Ectodermal cell (in vitro differentiated cells): ENCODE data around the gene GDF7.

Experiments used
- H3K27ac ChIP-seq: 2 replicates; pipeline ENCODE4 v1.7.0; 2013; ENCODE audit warnings: mild to moderate bottlenecking, low read depth, low read length; ENCODE audit not compliant: insufficient read depth, poor library complexity, severe bottlenecking
- H3K27me3 ChIP-seq: 2 replicates; pipeline ENCODE4 v1.7.0; 2013; ENCODE audit warnings: mild to moderate bottlenecking, low read length; ENCODE audit not compliant: insufficient read depth, control insufficient read depth, poor library complexity, severe bottlenecking
- H3K36me3 ChIP-seq: one replicate; pipeline ENCODE4 v1.7.0; 2013; ENCODE audit warnings: low read length; ENCODE audit not compliant: control insufficient read depth, insufficient read depth
- H3K4me1 ChIP-seq: one replicate; pipeline ENCODE4 v1.7.0; 2013; ENCODE audit warnings: low read length; ENCODE audit not compliant: control insufficient read depth, insufficient read depth
- H3K4me3 ChIP-seq: 2 replicates; pipeline ENCODE4 v1.7.0; 2013; ENCODE audit warnings: low read depth, low read length, control low read depth; ENCODE audit not compliant: insufficient read depth
- H3K9me3 ChIP-seq: 2 replicates; pipeline ENCODE4 v1.7.0; 2013; ENCODE audit warnings: mild to moderate bottlenecking, low read length, moderate library complexity; ENCODE audit not compliant: control insufficient read depth
- WGBS, 2 experiments: methylation state at CpG; one replicate each; pipeline ENCODE4 v1.1.7; 2013; ENCODE audit warnings: missing lambda C conversion rate in 2 of 2; 5-methylcytosine and 5-hydroxymethylcytosine counted together

GDF7 gene

GRCh38 chr2:20682167-20682920 lies 15.4 kb downstream of the GDF7 start:
- Histone ChIP-seq H3K27me3 (no peaks in the 10 kb centered on the region), H3K9me3 (no peaks in the 10 kb centered on the region), H3K4me3 (no peak overlapping the region), H3K27ac (no peak overlapping the region), H3K36me3 (peaks cover 16% of the 10 kb centered on the region), H3K4me1 (peaks cover 4% of the 10 kb centered on the region)
- 87 to 90% methylated on average over 7 of the region's 7 CpGs for WGBS, 2 experiments

- Histone ChIP-seq H3K36me3 (peaks cover 16% of the 10 kb centered on the region), H3K4me3 (no peak overlapping the region), H3K27ac (no peak overlapping the region), H3K4me1 (no peaks in the 10 kb centered on the region), H3K27me3 (no peaks in the 10 kb centered on the region), H3K9me3 (no peaks in the 10 kb centered on the region)
- WGBS, 2 experiments: 84 to 87% methylated on average over 6 of the region's 6 CpGs
These were observed 17.7 kb downstream of the GDF7 start for GRCh38 chr2:20684581-20685063.

- 96 to 99% methylated on average over 4 of the region's 4 CpGs for WGBS, 2 experiments
These were observed 20.4 kb downstream of the GDF7 start for GRCh38 chr2:20687260-20687832.

GRCh38 chr2:20689428-20690264 lies 22.7 kb downstream of the GDF7 start:
- 89 to 91% methylated on average over 11 of the region's 11 CpGs for WGBS, 2 experiments

More at GRCh38 chr2:20687260-20687832, 20.4 kb downstream of the GDF7 start:
- Histone ChIP-seq H3K27ac (no peak overlapping the region), H3K9me3 (no peaks in the 10 kb centered on the region), H3K36me3 (peaks cover 9% of the 10 kb centered on the region), H3K4me3 (no peak overlapping the region), H3K4me1 (no peaks in the 10 kb centered on the region), H3K27me3 (no peaks in the 10 kb centered on the region)

GRCh38 chr2:20691076-20691734 lies 24.3 kb downstream of the GDF7 start:
- H3K36me3 ChIP-seq: peaks cover 6% of the 10 kb centered on the region
- H3K4me3 ChIP-seq: no peak overlapping the region
- no peaks in the 10 kb centered on the region for H3K27me3 ChIP-seq
- no peak overlapping the region for H3K27ac ChIP-seq
- 94 to 95% methylated on average over 6 of the region's 6 CpGs for WGBS, 2 experiments
- no peaks in the 10 kb centered on the region for H3K4me1 ChIP-seq
- no peaks in the 10 kb centered on the region for H3K9me3 ChIP-seq

More at GRCh38 chr2:20689428-20690264, 22.7 kb downstream of the GDF7 start:
- Histone ChIP-seq H3K9me3 (no peaks in the 10 kb centered on the region), H3K27me3 (no peaks in the 10 kb centered on the region), H3K4me3 (no peak overlapping the region), H3K27ac (no peak overlapping the region), H3K4me1 (no peaks in the 10 kb centered on the region), H3K36me3 (peaks cover 9% of the 10 kb centered on the region)

- Histone ChIP-seq H3K27me3 (no peaks in the 10 kb centered on the region), H3K36me3 (no peaks in the 10 kb centered on the region), H3K4me3 (no peak overlapping the region), H3K4me1 (no peaks in the 10 kb centered on the region), H3K9me3 (no peaks in the 10 kb centered on the region), H3K27ac (no peak overlapping the region)
- WGBS, 2 experiments: 88 to 91% methylated on average over 2 of the region's 2 CpGs
These were observed 25.1 kb downstream of the GDF7 start for GRCh38 chr2:20692081-20692480.

- Histone ChIP-seq H3K36me3 (no peaks in the 10 kb centered on the region), H3K27ac (no peak overlapping the region), H3K27me3 (no peaks in the 10 kb centered on the region), H3K9me3 (no peaks in the 10 kb centered on the region), H3K4me1 (no peaks in the 10 kb centered on the region), H3K4me3 (no peak overlapping the region)
- WGBS, 2 experiments: 94 to 95% methylated on average over 3 of the region's 3 CpGs
These were observed 26.4 kb downstream of the GDF7 start for GRCh38 chr2:20693317-20693716.

- no peak overlapping the region for H3K4me3 ChIP-seq
- 90 to 96% methylated on average over 2 of the region's 2 CpGs for WGBS, 2 experiments
- no peak overlapping the region for H3K27ac ChIP-seq
- no peaks in the 10 kb centered on the region for H3K4me1 ChIP-seq
- H3K9me3 ChIP-seq: no peaks in the 10 kb centered on the region
- no peaks in the 10 kb centered on the region for H3K27me3 ChIP-seq
- H3K36me3 ChIP-seq: no peaks in the 10 kb centered on the region
These were observed 29.4 kb downstream of the GDF7 start for GRCh38 chr2:20696366-20696765.

GRCh38 chr2:20697322-20697934 lies 30.5 kb downstream of the GDF7 start:
- Histone ChIP-seq H3K36me3 (no peaks in the 10 kb centered on the region), H3K4me1 (no peaks in the 10 kb centered on the region), H3K9me3 (no peaks in the 10 kb centered on the region), H3K27ac (no peak overlapping the region), H3K4me3 (no peak overlapping the region), H3K27me3 (no peaks in the 10 kb centered on the region)
- no CpG with 5 or more reads among the region's 2 CpGs for WGBS, 2 experiments
